Ovary (tissue), 3 donors: ENCODE results near the gene RNFT2.

ENCODE experiments used
- POLR2A ChIP-seq: fragments of 450-650 bp; IDR thresholded peaks from one replicate; pipeline ENCODE4 v1.6.1; 2017; ENCODE audit warnings: antibody characterized with exemption, mild to moderate bottlenecking, moderate library complexity
- TF ChIP-seq, protein P1 (sequence below), 3 donors: fragments of 450-650 bp in 2 of 3; fragments of 200-600 bp in 1 of 3; IDR thresholded peaks; one replicate each; pipeline versions ENCODE4 v1.5.1 to v1.8.0; 2016 to 2022; ENCODE audit warnings: antibody characterized with exemption in 3 of 3, mild to moderate bottlenecking in 1 of 3
- donor health status: DM: no; HTN: no; CAD: no.

DNA sequence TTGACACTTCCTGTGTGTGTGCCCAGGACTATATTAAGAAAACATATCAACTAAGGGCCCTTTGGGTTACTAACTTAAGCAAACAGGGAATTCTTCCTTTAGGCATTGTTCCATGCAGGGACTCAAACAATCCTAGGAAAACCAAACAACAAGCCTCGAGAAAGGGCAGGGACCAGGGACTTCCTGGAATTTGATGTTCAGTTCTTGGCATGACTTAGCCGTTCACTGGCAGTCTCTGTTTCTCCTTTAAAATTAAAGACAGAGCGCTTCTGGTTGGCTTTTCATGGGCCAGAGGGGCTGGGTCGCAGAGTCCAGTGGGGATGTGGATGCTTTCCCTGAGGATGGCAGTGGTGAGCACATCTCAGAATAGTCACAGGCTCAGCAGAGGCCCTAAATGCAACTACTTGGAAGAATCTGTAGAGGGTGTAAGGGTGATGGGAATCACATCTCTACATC, 35.2 kb downstream of the RNFT2 start:
- TF ChIP-seq POLR2A, result no peak
- TF ChIP-seq, protein P1, sequence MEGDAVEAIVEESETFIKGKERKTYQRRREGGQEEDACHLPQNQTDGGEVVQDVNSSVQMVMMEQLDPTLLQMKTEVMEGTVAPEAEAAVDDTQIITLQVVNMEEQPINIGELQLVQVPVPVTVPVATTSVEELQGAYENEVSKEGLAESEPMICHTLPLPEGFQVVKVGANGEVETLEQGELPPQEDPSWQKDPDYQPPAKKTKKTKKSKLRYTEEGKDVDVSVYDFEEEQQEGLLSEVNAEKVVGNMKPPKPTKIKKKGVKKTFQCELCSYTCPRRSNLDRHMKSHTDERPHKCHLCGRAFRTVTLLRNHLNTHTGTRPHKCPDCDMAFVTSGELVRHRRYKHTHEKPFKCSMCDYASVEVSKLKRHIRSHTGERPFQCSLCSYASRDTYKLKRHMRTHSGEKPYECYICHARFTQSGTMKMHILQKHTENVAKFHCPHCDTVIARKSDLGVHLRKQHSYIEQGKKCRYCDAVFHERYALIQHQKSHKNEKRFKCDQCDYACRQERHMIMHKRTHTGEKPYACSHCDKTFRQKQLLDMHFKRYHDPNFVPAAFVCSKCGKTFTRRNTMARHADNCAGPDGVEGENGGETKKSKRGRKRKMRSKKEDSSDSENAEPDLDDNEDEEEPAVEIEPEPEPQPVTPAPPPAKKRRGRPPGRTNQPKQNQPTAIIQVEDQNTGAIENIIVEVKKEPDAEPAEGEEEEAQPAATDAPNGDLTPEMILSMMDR (IDR thresholded peaks at IDR 0.05), result no peak
